ENCODE measurements around the gene PASK.

PASK gene

GRCh38 chr2:241073166-241074064 lies 75.9 kb downstream of the PASK start:
- H3K27ac ChIP-seq (ENCODE audit: poor library complexity, severe bottlenecking): no peak overlapping the region
- no peak for DNase-seq (ENCODE audit: low spot score)
- no peak for TF ChIP-seq CTCF (IDR thresholded peaks at IDR 0.05; ENCODE audit: poor library complexity, severe bottlenecking)

GRCh38 chr2:241072553-241073165 lies 76.6 kb downstream of the PASK start:
- no peak for TF ChIP-seq CTCF (IDR thresholded peaks at IDR 0.05; ENCODE audit: poor library complexity, severe bottlenecking)
- Histone ChIP-seq H3K36me3 (ENCODE audit: low read depth) (no peaks in the 10 kb centered on the region), H3K4me3 (ENCODE audit: severe bottlenecking) (no peak overlapping the region), H3K27me3 (ENCODE audit: insufficient read depth, poor library complexity, severe bottlenecking) (no peaks in the 10 kb centered on the region), H3K4me1 (ENCODE audit: insufficient read depth, poor library complexity, severe bottlenecking) (no peaks in the 10 kb centered on the region), H3K9me3 (ENCODE audit: severe bottlenecking) (no peaks in the 10 kb centered on the region), H3K27ac (ENCODE audit: poor library complexity, severe bottlenecking) (no peak overlapping the region)
- ATAC-seq (ENCODE audit: low read depth): no peak
- no peak for DNase-seq (ENCODE audit: low spot score)

More at GRCh38 chr2:241073166-241074064, 75.9 kb downstream of the PASK start:
- Histone ChIP-seq H3K27me3 (ENCODE audit: insufficient read depth, poor library complexity, severe bottlenecking) (no peaks in the 10 kb centered on the region), H3K4me3 (ENCODE audit: severe bottlenecking) (no peak overlapping the region), H3K4me1 (ENCODE audit: insufficient read depth, poor library complexity, severe bottlenecking) (no peaks in the 10 kb centered on the region), H3K9me3 (ENCODE audit: severe bottlenecking) (no peaks in the 10 kb centered on the region), H3K36me3 (ENCODE audit: low read depth) (no peaks in the 10 kb centered on the region)
- ATAC-seq (ENCODE audit: low read depth): no peak

- no peaks in the 10 kb centered on the region for H3K4me1 ChIP-seq (ENCODE audit: insufficient read depth, poor library complexity, severe bottlenecking)
- H3K27me3 ChIP-seq (ENCODE audit: insufficient read depth, poor library complexity, severe bottlenecking): no peaks in the 10 kb centered on the region
- no peak overlapping the region for H3K27ac ChIP-seq (ENCODE audit: poor library complexity, severe bottlenecking)
- H3K9me3 ChIP-seq (ENCODE audit: severe bottlenecking): no peaks in the 10 kb centered on the region
- no peak for TF ChIP-seq CTCF (IDR thresholded peaks at IDR 0.05; ENCODE audit: poor library complexity, severe bottlenecking)
- no peaks in the 10 kb centered on the region for H3K36me3 ChIP-seq (ENCODE audit: low read depth)
- ATAC-seq (ENCODE audit: low read depth) (no peak), DNase-seq (ENCODE audit: low spot score) (no peak)
- H3K4me3 ChIP-seq (ENCODE audit: severe bottlenecking): no peak overlapping the region
Observed at GRCh38 chr2:241072151-241072550, 77.1 kb downstream of the PASK start.

GRCh38 chr2:241071677-241072111 lies 77.6 kb downstream of the PASK start:
- H3K4me1 ChIP-seq (ENCODE audit: insufficient read depth, poor library complexity, severe bottlenecking): no peaks in the 10 kb centered on the region
- H3K27me3 ChIP-seq (ENCODE audit: insufficient read depth, poor library complexity, severe bottlenecking): no peaks in the 10 kb centered on the region
- no peaks in the 10 kb centered on the region for H3K9me3 ChIP-seq (ENCODE audit: severe bottlenecking)
- DNase-seq (ENCODE audit: low spot score) (no peak), ATAC-seq (ENCODE audit: low read depth) (no peak)
- no peak overlapping the region for H3K4me3 ChIP-seq (ENCODE audit: severe bottlenecking)
- no peak overlapping the region for H3K27ac ChIP-seq (ENCODE audit: poor library complexity, severe bottlenecking)
- no peak for TF ChIP-seq CTCF (IDR thresholded peaks at IDR 0.05; ENCODE audit: poor library complexity, severe bottlenecking)
- H3K36me3 ChIP-seq (ENCODE audit: low read depth): no peaks in the 10 kb centered on the region
